NCI-H1092 treated with DMSO at 0.1 percent for 48 hours (cell line): Measurements from ENCODE around the gene DNAH3.
"Not testable (repeated sequence)": the region's sequence is repeated elsewhere in the genome, so short reads cannot be mapped to it uniquely, and the experiment has no call there.

Experiments
- DNase-seq: peaks from one replicate; lab custom pipeline; 2025; lab: John Stamatoyannopoulos, UW

The DNAH3 gene

DNA sequence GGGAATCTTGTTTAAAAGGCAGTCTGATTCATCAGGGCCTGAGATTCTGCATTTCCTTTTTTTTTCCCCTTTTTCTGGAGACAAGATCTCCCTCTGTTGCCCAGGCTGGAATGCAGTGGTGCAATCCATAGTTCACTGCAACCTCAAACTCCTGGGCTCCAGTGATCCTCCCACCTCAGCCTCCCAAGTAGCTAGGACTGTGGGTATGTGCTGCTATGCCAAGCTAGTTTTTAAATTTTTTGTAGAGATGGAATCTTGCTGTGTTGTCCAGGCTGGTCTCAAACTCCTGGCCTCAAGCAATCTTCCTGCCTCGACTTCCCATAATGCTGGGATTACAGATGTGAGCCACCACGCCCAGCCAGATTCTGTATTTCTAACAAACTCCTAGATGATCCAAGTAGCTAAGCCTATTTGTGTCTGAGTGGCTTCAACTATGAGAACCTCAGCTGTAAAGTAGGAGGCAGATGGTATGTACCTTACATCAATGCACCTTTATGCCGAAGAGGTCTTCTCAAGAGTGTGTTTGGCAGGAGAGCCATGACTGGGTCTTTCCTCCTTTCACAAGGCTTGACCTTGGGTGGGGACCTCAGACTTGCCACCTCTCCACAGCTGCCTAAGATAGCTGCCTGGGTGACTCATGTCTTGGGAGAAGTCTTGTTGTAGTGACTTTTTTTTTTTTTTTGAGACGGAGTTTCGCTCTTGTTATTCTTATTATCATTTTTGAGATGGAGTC is 18.8 kb upstream of the DNAH3 start:
- DNase-seq: no peak

DNA sequence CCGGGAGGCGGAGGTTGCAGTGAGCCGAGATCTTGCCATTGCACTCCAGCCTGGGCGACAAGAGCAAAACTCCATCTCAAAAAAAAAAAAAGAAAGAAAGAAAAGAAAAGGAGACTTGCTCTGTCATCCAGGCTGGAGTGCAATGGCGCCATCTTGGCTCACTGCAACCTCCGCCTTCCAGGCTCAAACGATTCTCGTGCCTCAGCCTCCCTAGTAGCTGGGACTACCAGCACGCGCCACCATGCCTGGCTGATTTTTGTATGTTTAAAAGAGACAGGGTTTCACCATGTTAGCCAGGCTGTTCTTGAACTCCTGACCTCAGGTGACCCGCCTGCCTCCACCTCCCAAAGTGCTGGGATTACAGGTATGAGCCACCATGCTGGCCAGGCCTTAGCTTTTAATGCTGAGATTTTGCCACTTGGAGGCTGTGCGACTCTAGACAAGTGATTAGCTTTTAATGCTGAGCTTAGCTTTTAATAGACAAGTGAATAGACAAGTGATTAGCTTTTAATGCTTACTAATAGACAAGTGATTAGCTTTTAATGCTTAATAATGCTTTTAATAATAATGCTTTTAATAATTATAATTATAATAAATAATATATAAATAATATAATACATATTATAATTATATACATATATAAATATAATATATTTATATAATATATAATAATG is 17.4 kb upstream of the DNAH3 start:
- DNase-seq: no peak

DNA sequence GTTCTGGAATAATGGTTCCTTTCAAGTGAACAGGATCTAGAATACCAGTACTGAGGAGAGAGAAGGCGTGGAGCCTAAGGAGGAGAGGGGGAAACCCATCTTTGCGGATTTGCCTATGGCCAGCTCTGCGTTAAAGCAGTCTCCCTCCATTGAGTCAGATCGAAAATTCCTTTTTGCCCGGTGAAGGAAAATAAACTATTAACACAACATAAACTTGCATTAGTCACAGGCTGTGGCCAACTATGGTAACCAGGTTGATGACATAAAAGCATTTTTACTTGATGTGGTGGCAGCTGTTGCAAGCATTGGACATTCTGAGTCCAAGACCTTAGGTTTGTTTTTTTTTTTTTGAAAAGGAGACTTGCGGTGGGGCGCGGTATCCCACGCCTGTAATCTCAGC is 16.7 kb upstream of the DNAH3 start:
- no peak for DNase-seq

DNA sequence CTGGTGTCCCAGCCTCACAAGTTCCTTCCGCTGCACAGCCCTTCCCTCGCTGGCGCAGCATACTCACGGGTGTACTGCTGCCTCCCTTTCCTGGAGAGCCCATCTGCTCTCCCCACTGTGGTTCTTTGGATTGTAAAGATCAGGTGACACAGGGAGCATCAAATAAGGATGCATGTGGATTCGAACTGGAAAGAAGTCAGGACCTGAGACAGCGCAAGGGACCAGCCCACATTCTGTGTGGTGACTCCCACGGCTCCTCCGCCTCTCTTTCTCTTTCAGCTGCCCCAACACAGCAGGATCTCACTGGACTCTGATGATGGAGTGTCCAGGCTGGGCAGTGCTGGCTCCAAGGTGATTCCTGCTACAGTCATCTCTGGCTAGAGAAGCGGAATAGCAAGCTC is 15.9 kb upstream of the DNAH3 start:
- no peak for DNase-seq

DNA sequence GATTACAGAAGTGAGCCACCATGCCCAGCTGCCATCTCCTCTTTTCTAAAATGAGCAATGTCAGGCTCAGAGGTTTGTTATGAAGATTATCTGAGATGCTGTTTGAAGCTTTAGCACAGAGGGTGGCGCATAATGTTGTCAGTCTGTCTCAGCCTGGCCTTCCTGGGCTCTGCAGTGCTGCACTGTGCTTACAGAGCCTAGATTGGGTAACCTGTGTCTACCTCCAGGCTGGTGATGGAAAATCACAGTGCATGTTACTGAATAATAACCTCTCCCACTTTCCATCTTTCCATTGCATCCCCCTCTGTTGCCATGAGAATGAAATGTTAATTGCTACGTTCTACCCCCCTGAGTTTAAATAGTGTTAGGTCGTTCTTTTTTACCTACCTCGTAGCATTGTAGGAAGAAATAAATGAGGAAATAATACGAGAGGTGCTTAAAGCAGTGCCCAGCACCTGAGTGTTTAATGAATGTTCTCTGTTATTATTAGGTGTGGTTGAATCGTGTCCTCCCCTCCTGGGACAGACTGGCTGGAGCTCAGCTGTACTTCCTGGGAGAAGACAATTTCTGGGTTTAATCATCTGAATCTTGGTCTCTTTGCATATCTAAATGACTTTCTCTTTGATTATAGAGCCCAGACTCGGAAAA is 14.0 kb upstream of the DNAH3 start:
- DNase-seq: no peak

DNA sequence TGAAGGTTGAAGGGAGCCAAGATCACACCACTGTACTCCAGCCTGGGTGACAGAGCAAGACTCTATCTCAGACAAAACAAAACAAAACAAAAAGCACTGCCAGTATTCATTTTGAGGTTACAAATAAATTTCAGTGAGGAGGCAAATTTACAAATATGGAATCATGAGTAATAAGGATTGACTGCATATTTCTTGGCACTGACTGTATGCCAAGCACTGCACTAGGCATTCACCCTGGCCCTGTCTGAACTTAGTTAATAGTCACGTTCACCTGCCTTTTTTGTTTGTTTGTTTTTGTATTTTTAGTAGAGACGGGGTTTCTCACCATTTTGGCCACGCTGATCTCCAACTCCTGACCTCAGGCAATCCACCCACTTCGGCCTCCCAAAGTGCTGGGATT is 12.9 kb upstream of the DNAH3 start:
- no peak for DNase-seq

DNA sequence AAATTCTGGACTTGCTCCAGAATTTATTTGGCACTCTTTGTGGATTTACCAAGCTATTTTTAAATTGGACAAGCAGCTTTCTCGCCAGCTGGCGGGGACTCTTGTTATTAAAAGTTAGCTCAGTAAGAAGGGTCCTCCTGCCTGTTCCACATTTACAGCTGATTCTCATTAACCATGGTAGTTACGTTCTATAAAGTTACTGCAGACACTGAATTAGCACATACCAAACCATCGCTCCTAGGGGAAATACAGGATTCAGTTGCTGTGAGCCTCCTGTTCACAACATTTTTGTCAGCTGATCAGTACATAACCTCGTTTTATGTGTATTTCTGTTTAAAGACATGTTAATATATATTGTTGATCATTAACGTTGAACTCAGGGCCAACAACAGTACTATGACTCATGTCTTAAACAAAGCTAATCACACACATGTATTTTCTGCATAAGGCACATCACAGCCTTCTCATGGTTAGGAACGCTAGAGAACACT is 12.1 kb upstream of the DNAH3 start:
- DNase-seq: no peak

DNA sequence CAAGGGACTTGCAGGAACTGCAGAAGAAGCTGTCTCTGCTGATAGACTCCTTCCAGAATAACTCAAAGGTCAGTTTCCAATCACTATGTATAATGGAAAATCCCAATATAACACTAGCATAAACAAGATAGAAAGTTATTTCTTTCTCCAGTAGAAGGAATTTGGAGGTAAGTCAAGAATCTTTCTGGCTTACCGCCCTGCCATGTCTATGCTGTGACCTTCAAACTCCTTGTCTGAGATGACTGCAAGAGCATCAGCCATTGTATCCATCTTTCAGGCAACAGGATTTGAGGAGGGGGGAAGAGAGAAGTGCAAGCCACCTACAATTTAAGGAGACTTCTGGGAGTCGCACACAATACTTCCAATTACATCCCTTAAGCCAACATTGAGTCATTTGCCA is 10.6 kb upstream of the DNAH3 start:
- DNase-seq: no peak

DNA sequence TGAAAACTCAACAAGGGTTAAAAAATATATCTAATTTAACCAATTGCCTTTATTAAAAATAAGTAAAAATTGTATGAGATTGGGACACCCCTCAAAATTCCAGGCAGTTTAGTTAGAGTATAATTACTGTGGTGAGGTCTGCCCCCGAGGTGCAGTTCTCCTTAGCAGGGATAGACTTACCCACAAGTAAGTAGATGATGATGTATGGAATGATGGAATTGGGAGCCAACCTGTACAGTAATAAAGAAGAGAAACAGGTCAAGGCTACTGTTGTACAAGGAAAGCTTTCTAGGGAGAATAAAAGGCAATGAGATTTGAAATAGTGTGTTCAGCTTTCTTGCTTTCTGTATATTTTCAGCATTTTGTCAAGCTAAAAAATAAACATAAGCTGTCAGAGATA is 9.6 kb upstream of the DNAH3 start:
- no peak for DNase-seq

DNA sequence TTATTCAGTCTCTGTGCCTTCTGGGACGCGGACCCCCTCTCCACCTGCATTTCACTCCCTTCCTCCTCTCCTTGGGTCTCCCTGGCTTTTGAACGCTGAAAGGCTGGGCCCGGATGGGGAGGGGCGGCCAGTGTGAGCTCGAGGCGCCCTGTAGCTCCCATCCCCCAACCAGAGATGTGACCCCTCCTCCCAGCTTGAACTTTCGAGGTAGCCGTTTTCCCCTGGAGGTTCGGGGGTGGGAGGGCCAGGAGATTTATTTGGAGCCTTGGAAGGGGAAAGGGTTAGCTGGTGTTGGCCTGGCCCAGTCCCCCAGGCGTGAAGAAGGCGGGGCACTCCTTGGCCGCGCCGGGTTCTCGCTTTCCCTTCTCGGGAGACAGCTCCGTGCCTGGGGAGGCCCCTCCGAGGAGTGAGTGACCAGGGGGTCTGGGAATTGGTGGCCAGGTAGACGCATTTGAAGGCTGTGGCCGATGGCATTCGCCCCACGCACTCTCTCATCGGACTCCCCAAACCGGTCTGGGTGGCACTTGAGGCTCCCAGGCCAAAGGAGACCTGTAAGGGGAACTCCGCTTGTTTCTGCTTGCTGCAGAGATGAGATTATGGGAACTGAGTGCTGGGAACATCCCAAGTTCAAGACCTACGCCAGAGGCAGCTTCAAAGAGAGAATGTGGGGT is 8.8 kb upstream of the DNAH3 start:
- no peak for DNase-seq

DNA sequence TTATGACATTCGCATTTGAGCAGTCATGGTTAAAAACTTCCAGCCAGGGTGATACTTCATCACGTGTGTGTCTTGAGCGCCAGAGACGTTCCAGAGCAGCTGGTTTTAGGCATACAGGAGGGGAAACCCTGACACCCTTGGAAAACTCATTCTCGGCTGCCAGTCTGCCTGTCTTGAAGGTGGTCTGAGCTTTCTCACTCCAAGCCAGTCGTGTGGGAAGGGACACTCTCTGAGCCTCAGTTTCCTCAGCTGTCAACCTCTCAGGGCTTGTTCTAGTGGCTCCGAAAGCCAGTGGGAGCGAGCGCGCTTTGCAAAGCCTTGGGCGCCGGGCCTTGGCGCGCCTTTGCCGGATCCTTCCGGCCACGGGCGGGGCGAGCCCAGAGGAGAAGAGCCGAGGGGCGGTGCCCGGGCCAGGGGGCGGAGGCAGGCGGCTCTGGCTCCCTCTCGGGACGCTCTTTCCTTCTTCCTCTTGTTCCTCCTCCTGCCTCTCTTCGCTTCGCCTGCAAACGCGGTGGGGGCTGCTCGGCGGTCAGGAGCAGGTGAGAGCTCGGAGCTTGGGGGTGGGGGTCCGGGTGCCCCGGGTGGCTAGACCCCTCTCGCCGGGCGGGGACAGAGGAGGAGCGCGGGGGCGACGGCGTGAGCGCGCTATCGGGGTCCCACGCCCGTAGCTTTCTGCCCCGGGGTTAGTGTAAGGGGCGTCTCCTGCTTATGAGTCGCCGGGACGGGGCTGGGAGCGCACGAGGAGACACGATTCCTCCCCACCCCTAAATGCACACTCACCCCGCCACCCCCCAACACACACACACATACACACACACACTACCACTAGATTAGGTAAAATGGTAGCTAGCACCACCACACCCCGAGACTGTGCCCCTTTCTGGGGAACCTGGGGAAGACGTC is 7.8 kb upstream of the DNAH3 start, which contains the start of gene LDAF1:
Gene LDAF1 (plus strand): TSS at position 467 of the 903 bp plus-strand sequence. CDS start 2,509 bp downstream, outside the sequence.
- peak; percentile 12 for DNase-seq

DNA sequence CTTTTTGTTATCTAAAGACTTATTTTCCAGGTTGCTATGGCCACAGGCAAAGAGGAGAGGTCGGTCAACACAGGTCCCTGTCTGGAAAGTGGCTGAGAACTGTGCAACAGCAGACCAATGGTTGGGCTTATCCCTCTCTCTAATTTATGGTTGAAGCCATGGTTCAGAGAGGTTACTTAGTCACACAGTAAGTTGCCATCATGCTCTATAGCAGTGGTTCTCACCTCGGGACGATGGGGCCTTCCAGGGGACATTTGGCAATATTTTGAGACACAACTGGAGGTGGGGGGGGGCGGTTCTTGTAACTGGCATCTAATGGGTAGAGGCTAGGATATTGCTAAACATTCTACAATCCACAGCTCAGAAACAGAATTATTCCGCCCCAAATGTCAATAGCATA is 7.0 kb upstream of the DNAH3 start:
- DNase-seq: no peak

DNA sequence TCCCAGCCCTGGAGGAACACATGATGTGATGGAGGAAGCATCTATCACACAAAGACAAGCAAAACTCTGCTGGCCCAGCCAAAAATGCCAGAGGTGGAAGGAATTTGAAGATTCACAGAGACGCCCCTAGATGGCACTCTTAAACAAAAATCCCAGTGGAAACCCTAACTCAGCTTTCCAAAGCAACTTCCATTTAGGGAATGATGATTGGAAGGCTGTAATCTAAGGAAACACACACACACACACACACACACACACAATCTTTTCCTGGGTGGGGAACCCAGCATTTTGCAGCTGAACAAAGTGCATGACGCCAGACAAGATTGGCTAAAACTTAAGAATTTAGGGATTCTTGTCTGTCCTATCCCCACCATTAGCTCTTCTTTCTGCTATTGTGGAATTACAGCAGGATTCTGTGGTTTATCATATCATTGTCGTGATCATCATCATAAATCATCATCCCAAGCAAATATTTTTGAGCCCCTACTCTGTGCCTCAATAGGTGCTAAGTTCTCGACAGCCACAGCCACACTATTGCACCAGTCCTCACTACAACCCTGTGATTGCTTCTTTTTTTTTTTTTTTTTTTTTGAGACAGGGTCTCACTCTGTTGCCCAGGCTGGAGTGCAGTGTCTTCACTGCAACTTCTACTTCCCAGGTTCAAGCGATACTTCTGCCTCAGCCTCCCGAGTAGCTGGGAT is 6.3 kb upstream of the DNAH3 start:
- peak; percentile 40 for DNase-seq

DNA sequence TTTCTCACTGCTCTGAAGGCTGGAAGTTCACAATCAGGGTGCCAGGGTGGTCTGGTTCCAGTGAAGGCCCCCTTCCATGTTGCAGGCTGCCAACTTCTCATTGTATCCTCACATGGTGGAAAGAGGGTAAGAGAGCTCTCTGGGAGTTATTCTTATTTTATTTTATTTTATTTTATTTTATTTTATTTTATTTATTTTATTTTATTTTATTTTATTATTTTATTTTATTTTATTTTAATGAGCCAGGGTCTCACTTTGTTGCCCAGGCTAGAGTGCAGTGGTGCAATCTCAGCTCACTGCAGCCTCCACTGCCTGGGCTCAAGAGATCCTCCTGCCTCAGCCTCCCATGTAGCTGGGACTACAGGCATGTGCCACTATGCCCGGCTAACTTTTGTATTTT is 5.4 kb upstream of the DNAH3 start:
- not testable (repeated sequence) for DNase-seq

DNA sequence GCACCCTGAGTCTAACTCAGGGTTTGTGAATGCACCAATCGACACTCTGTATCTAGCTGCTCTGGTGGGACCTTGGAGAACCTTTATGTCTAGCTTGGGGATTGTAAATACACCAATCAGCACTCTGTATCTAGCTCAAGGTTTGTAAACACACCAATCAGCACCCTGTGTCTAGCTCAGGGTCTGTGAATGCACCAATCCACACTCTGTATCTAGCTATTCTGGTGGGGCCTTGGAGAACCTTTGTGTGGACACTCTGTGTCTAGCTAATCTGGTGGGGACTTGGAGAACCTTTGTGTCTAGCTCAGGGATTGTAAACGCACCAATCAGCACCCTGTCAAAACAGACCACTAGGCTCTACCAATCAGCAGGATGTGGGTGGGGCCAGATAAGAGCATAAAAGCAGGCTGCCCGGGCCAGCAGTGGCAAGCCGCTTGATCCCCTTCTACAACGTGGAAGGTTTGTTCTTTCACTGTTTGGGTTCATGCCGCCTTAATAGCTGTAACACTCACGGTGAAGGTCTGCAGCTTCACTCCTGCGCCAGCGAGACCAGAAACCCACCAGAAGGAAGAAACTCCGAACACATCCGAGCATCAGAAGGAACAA is 2.6 kb upstream of the DNAH3 start:
- DNase-seq: not testable (repeated sequence)

DNA sequence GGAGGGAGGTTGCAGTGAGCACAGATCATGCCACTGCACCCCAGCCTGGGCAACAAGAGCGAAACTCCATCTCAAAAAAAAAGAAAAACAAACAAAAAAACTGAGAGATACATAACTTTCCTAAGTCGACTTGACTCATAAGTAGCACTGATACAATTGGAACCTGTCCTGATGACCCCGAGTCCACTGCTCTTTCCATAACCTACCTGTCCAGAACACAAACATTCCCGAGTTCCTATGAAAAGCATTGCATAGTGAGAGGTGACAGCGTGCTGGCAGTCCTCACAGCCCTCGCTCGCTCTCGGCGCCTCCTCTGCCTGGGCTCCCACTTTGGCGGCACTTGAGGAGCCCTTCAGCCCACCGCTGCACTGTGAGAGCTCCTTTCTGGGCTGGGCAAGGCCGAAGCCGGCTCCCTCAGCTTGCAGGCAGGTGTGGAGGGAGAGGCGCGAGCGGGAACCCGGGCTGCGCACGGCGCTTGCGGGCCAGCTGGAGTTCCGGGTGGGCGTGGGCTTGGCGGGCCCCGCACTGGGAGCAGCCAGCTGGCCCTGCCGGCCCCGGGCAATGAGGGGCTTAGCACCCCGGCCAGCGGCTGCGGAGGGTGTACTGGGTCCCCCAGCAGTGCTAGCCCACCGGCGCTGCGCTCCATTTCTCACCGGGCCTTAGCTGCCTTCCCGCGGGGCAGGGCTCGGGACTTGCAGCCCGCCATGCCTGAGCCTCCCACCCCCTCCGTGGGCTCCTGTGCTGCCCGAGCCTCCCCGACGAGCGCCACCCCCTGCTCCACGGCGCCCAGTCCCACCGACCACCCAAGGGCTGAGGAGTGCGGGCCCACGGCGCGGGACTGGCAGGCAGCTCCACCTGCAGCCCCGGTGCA is 1.7 kb upstream of the DNAH3 start:
- not testable (repeated sequence) for DNase-seq

DNA sequence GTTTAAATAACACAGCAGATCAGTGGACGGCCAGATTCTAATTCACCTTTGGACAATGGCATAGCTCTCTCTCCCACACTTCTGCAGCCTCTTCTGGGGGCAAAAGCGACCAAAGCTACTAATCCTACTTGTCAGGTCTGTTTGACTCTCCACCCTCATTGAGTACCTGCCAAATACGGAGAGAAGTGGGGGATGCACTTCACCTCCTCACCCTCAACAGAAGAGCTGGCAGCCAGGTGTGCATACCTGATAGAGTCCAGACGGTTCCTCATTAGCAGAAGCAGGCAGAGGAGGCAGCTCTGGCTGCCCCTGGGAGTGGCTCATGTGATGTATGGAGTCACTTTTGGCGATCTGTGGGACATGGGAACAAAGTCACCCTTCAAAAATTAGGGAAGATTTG is 4.9 kb downstream of the DNAH3 start:
- DNase-seq: no peak

DNA sequence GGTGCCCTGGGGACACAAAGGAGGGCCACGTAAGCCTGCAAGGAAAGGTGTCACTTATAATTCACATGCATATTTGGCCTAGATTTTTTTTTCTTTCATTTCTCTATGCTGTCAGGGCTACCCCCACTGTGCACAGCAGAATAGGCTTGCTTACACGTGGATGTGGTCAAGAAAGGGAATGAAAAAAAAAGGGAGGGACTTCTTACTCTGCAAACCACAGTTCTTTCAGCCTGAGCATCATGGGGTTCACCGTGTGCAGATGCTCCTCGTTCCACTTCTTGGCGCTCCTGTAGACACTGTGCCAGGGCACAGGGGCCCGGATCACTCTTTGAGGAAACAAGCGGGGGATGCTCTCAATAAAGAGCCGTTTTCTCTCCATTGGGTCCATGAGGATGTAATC is 16.6 kb downstream of the DNAH3 start:
- no peak for DNase-seq

DNA sequence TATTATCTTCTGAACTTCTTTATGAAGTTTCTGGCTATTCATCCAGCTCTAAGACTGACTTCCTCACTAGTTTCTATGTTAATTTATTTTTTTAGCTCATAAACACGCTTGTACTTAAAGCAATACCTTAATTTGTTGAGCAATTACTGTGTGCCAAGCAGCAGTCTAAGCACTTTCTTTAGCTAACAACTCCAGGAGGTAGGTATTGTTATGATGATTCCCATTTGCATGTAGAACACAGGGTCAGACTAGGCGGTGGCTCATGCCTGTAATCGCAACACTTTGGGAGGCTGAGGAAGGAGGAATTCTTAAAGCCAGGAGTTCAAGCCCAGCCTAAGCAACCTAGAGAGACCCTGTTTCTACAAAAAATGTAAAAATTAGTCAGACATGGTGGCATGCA is 19.8 kb downstream of the DNAH3 start:
- DNase-seq: no peak
